GM12878 (cell line): ENCODE measurements around the gene TGFBR3.

ENCODE experiments used
- CEBPB ChIP-seq, 2 experiments: fragments of 150-350 bp in 1 of 2; IDR thresholded peaks; 2 replicates each; pipeline ENCODE4 v1.6.1; 2012 to 2014; ENCODE audit warnings: low read depth in 2 of 2, low read length in 2 of 2, borderline replicate concordance in 1 of 2, inconsistent platforms in 1 of 2
- POLR2A ChIP-seq: IDR thresholded peaks from 2 replicates; pipeline ENCODE4 v1.6.1; 2011; ENCODE audit warnings: low read depth, mild to moderate bottlenecking, low read length
- POLR2AphosphoS5 ChIP-seq: IDR thresholded peaks from 2 replicates; pipeline ENCODE4 v1.6.1; 2011; ENCODE audit warnings: mild to moderate bottlenecking, low read length, inconsistent platforms
- REST ChIP-seq: IDR thresholded peaks from 2 replicates; pipeline ENCODE4 v1.6.1; 2012; ENCODE audit warnings: mild to moderate bottlenecking, low read depth, low read length
- SMC3 ChIP-seq: IDR thresholded peaks from 2 replicates; pipeline ENCODE4 v1.6.1; 2011; ENCODE audit warnings: low read length, improper control_type of control experiment, borderline replicate concordance
- SP1 ChIP-seq: IDR thresholded peaks from one replicate; pipeline ENCODE4 v1.6.1; 2011; ENCODE audit warnings: low read depth, low read length
- USF2 ChIP-seq: IDR thresholded peaks from 2 replicates; pipeline ENCODE4 v1.6.1; 2011; ENCODE audit warnings: low read depth, low read length, improper control_type of control experiment, borderline replicate concordance
- ZBTB33 ChIP-seq: fragments of 450-650 bp; IDR thresholded peaks from 2 replicates; pipeline ENCODE4 v1.6.1; 2017; ENCODE audit warnings: mild to moderate bottlenecking
- TF ChIP-seq, protein P1 (sequence below), 3 experiments: IDR thresholded peaks in 2 of 3; conservative IDR thresholded peaks in 1 of 3; 2 replicates each; pipeline ENCODE4 v1.5.1; 2011; ENCODE audit warnings: low read depth in 3 of 3, low read length in 3 of 3, mild to moderate bottlenecking in 3 of 3, control low read depth in 2 of 3, moderate library complexity in 2 of 3, inconsistent platforms in 1 of 3, mixed read lengths in 1 of 3; ENCODE audit not compliant: control insufficient read depth in 2 of 3, insufficient read depth in 1 of 3; ENCODE audit errors: extremely low read depth in 1 of 3
- TF ChIP-seq, protein P2 (sequence below): IDR thresholded peaks from 2 replicates; pipeline ENCODE4 v1.6.1; 2012; ENCODE audit warnings: low read depth, low read length, improper control_type of control experiment

- TF ChIP-seq SMC3: no peak
- no peak for TF ChIP-seq REST
- TF ChIP-seq USF2: no peak
- TF ChIP-seq ZBTB33: no peak
- no peak for TF ChIP-seq POLR2AphosphoS5
- TF ChIP-seq, protein P1, sequence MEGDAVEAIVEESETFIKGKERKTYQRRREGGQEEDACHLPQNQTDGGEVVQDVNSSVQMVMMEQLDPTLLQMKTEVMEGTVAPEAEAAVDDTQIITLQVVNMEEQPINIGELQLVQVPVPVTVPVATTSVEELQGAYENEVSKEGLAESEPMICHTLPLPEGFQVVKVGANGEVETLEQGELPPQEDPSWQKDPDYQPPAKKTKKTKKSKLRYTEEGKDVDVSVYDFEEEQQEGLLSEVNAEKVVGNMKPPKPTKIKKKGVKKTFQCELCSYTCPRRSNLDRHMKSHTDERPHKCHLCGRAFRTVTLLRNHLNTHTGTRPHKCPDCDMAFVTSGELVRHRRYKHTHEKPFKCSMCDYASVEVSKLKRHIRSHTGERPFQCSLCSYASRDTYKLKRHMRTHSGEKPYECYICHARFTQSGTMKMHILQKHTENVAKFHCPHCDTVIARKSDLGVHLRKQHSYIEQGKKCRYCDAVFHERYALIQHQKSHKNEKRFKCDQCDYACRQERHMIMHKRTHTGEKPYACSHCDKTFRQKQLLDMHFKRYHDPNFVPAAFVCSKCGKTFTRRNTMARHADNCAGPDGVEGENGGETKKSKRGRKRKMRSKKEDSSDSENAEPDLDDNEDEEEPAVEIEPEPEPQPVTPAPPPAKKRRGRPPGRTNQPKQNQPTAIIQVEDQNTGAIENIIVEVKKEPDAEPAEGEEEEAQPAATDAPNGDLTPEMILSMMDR (IDR thresholded peaks at IDR 0.05 in 2 of 3, conservative IDR thresholded peaks at IDR 0.05 in 1 of 3; ENCODE audit: control insufficient read depth in 2 of 3, extremely low read depth in 1 of 3, insufficient read depth in 1 of 3, low read depth in 3 of 3, low read length in 3 of 3): no peak
- no peak for TF ChIP-seq POLR2A
- TF ChIP-seq CEBPB (IDR thresholded peaks at IDR 0.05; ENCODE audit: borderline replicate concordance in 1 of 2, low read depth in 2 of 2, low read length in 2 of 2): no peak
- TF ChIP-seq, protein P2, sequence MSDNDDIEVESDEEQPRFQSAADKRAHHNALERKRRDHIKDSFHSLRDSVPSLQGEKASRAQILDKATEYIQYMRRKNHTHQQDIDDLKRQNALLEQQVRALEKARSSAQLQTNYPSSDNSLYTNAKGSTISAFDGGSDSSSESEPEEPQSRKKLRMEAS: no peak
- TF ChIP-seq SP1: no peak
These were observed 120.0 kb downstream of the TGFBR3 start for GRCh38 chr1:91765880-91766443.
